ENCODE results near the gene APOL2. TPM values are rescaled to one million over a fixed set of nuclear protein-coding genes. Genes with fewer than 3 reads are reported as not detected.
"Not testable (repeated sequence)": the region's sequence is repeated elsewhere in the genome, so short reads cannot be mapped to it uniquely, and the experiment has no call there.

The APOL2 gene
- polyA plus RNA-seq, 3 donors = 24.8 to 45.4 (median 28.7) TPM

DNA sequence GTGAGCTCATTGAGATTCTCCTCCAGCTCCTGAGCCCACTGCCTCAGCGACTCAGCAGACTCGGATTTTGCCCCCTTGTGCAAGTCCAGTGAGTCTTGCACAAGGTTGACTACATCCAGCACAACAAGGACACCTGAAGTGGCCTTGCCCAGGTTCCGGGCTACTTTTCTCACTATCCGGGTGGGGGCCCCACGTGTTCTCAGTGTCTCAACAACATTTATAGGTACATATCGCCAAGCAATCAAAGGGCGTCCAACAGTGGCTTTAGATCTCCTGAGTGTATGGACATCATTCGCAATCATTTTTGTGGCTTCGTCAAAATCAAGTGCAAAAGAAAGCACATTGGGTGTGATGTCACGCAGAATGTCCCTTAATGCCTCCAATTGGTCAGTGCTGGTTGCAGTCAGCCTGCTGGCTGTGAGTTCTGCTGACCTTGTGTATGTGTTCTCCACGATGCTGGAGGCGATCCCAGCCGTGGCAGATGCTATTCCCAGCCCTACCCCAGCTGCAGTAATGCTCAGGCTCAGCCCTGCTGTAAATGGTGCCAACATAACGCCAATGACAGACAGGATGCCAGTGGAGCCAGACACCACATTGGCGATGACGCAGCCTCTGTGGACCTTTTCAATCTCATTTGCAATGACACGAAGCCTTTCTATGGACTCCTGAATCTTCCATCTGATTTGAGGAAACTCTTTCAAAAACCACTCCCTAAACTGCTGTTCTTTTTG is 48.1 kb downstream of the APOL2 start:
- DNase-seq (ENCODE audit: extremely low read depth in 1 of 11, low read depth in 9 of 11, low spot score in 4 of 11) = no peak

DNA sequence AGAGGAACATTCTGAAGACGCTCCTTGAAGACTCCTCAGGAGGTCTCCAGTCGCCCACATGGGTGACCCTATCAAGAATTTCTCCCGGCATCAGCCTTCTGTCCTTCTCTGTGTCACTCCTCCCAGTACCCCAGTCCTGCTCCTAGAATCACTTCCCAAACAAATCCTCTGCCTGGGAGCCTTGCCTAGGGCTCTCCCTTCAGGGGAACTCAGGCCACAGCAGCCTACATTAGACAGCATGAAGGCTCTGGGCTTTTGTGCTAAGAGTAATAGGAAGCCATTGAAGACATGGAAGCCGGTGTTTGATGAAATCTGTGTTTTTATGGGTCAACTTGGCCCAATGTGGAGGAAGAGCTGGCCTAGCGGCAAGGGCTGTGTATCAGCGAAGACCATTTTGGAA is 51.5 kb downstream of the APOL2 start:
- not testable (repeated sequence) for DNase-seq (ENCODE audit: extremely low read depth in 1 of 11, low read depth in 9 of 11, low spot score in 4 of 11)

DNA sequence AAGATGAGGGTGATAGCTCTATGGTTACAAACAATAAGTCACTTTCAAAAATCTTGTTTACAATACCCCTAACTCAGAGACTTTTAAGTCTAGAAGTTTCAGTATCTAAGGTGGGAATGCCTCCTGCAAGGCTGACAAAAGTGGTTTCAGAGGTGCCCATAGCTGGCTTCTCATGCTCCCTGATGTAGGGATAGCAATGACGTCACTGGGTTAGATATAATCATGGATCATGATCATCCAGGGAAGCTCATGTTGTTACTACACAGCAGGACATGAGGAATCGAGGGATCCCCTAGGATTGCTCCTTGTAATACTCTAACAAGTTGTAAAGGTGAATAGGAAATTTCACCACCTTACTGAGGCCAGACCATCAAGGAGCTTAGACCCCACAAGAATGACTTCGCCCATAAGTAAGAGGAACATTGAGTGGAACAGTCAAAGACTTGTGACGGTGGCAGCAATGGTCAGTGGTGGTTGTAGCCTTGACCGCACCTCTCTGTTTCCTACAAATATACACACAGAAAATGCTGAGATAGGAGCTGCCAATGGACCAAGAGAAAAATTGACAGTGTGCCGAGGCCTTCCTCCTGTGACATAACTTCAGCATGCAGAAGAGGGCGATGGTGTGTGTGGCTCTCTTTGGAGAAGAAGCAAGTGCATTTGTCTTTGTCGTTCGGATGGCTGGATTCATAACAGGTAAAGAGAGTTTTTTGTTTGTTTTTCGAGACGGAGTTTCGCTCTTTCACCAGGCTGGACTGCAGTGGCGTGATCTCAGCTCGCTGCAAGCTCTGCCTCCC is 53.3 kb downstream of the APOL2 start:
- DNase-seq (ENCODE audit: extremely low read depth in 1 of 11, low read depth in 9 of 11, low spot score in 4 of 11) = no peak

DNA sequence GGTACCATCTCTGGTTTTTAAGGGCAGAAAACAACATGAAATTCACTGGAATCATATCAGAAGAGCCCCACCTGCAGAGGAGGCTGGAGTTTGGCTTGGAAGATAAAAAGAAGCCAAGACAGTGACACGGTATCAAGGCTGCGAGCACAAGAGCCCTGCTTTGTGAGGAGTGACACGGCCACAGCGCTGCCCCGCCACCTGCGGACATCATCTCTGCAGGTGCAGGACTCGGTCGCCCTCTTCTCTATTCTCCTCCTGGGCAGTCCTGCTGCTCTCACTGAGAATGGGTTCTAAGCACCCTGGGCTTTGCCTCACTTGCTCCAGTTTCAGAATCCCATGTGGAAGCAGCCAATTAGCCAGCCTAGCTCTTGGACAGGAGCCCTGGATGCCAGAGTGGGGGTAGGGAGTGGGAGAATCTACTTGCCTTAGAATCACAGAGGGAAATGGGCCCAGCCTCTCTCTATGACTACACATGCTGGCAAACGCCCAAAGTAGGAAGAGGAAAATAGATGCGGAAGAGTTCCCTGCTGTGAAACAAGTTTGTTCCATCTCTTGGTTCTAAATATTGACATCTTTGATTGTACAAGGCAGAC is 54.8 kb downstream of the APOL2 start:
- DNase-seq (ENCODE audit: extremely low read depth in 1 of 11, low read depth in 9 of 11, low spot score in 4 of 11) = no peak

DNA sequence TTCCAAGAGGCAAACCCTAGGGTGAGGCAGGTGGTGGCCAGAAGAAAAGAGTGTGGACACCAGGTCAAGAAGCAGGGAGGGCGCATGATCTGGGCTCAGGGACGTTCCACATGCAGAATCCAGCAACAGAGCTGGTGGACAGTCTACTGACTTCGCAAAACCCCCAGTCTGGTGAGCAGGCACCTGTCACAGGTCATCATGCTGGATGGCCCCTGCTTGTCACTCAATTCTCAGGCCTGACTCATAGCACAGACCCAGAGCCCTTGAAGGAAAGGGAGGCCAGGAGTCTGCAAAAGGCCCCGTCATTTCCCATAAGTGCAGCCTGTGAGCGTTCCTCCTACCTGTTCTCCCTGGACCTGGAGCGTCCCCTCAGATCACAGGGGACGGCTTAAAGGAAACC is 55.9 kb downstream of the APOL2 start:
- DNase-seq (ENCODE audit: extremely low read depth in 1 of 11, low read depth in 9 of 11, low spot score in 4 of 11) = no peak

DNA sequence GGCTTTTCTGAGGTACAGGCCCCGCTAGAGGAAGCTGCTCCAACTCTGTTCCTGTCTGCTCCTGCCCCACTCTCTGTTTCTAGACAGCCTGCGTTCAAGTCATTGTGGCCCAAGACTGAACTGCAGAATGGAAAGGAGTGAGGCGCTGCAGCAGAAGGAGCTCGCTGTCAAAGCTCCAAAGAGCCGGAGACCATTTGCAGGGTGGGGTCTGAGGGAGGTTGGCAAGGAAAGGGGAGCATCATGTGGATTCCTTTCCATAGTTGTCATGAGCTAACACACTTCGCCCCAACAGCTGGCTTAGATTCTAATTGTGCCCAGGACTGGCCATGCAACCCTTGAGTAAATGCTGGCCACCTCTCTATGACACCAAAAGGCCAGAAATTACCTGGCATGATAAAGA is 56.5 kb downstream of the APOL2 start:
- DNase-seq (ENCODE audit: extremely low read depth in 1 of 11, low read depth in 9 of 11, low spot score in 4 of 11) = no peak

DNA sequence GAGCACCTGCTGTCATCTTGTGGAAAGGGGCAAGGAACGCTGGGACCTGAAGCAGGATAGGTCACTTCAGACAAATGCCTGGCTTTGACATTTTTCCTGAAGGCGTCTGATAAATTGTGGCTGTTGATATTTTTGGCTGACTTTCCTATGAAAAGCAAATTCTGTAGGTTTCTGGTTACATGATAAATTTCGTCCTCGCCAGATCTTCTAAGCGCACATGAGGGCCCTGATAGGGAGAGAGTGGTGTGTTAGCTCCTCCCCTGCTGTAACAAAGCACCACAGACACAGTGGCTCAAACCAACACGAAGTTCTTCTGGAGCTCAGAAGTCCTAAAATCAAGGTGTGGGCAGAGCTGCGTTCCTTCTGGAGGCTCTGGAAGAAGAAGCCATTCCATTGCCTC is 57.3 kb downstream of the APOL2 start:
- peak in 1 of 11 donors; percentile 31 for DNase-seq (ENCODE audit: extremely low read depth in 1 of 11, low read depth in 9 of 11, low spot score in 4 of 11)

DNA sequence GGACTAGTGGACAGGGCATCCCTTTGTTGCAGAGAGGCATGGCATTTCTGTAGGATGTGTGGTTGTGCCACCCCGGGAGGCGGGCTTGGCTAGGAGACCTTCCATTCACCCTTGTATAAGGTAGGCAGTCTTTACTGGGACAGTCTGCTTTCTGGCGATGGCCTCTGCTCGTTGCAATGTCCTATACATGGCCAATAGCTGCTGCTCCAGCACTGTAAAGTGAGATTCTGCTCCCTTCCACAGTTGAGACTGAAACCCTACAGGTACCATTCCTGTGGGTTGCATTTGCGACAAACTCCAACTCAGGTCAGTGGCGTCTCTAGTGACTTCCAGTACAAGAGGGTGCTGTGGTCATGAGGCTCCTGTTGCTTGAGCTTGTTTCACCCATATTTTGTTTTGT is 58.4 kb downstream of the APOL2 start:
- DNase-seq (ENCODE audit: extremely low read depth in 1 of 11, low read depth in 9 of 11, low spot score in 4 of 11) = no peak

DNA sequence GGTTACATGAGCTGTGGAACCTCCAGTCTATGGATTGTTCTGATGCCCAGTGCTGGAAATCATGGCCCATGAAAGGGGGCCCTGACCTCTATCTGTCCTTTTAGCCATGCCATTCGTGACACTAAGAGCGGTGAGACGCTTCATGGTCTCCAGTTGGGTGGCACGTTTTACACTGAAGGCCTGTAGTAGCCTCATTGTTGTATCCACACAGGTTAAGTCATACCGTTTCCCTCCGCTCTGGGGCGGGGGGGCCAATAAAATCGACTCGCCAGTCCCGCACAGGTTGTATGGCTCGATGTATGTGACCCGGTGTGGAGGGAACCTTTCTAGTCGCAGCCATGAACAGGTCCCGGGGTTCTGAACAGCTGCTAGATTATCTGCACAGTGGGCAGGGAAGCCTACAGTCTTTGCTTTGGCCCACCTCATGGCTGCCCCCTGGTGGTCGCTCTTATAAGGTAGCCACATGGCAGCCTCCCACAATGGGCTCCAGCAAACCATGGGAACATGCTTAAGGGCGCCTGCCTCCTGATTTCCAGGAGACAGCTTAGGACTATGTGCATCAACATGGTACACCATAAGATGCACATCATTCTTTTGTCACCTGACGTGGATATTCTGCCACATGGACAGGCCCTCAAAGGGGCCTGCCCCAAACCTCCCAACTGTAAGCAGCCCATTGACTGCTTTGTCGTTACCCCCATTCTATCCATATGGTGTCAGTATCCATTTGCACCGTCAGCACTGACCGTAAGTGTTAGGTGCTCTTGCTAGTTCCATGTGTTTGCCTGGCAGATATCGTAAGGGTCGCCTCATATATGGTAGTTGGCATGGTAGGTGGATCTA is 59.1 kb downstream of the APOL2 start:
- DNase-seq (ENCODE audit: extremely low read depth in 1 of 11, low read depth in 9 of 11, low spot score in 4 of 11) = no peak

DNA sequence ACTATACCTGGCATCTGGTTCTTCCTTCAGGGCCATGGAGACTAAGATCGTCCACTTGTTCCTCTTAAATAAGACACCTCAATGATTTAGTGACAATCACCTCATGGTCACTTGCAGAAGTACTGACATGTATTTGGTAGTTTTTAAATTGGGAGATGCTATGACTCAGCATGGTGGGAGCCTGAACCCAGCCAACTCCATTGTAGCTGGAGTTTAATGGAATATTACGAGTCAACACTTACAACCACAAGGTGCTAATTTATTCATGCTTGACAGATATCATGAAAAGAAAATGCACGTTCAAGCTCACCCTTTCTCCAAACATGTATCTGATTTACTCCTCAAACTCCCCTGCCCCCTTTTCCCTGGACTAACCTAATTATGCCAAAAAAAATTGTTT is 62.2 kb downstream of the APOL2 start:
- DNase-seq (ENCODE audit: extremely low read depth in 1 of 11, low read depth in 9 of 11, low spot score in 4 of 11) = no peak

Other genes with a start within 250 kb of the APOL2 start
- 100 to 1,000 TPM; 114 to 137 (median 130) TPM for gene RBFOX2, start 210.7 kb downstream of the APOL2 start, polyA plus RNA-seq (ENCODE audit: insufficient read length in 3 of 3)
- 10 to 100 TPM; 13.8 to 16.6 (median 14.7) TPM for gene APOL3, start 78.8 kb downstream of the APOL2 start, polyA plus RNA-seq (ENCODE audit: insufficient read length in 3 of 3)
- gene APOL4, start 37.7 kb downstream of the APOL2 start, polyA plus RNA-seq (ENCODE audit: insufficient read length in 3 of 3) = 10 to 100 TPM in 2 of 3 donors, 1 to 10 TPM in 1; 4.6 to 11.3 (median 10.7) TPM
- gene APOL1, start 13.6 kb upstream of the APOL2 start, polyA plus RNA-seq (ENCODE audit: insufficient read length in 3 of 3) = 10 to 100 TPM in 1 of 3 donors, 1 to 10 TPM in 2; 7.2 to 13.9 (median 9.2) TPM
- 100 to 1,000 TPM; 247 to 318 (median 290) TPM for gene MYH9, start 148.4 kb upstream of the APOL2 start, polyA plus RNA-seq (ENCODE audit: insufficient read length in 3 of 3)
- gene TXN2, start 242.1 kb upstream of the APOL2 start, polyA plus RNA-seq (ENCODE audit: insufficient read length in 3 of 3) = 100 to 1,000 TPM; 119 to 138 (median 123) TPM